ENCODE data around the gene TBX1.

TBX1 gene

GRCh38 chr22:19739448-19739895 is 21.1 kb upstream of the TBX1 start:
- H3K4me3 ChIP-seq (ENCODE audit: control insufficient read depth, low read depth, low read length) = no peak overlapping the region
- TF ChIP-seq, protein P1, sequence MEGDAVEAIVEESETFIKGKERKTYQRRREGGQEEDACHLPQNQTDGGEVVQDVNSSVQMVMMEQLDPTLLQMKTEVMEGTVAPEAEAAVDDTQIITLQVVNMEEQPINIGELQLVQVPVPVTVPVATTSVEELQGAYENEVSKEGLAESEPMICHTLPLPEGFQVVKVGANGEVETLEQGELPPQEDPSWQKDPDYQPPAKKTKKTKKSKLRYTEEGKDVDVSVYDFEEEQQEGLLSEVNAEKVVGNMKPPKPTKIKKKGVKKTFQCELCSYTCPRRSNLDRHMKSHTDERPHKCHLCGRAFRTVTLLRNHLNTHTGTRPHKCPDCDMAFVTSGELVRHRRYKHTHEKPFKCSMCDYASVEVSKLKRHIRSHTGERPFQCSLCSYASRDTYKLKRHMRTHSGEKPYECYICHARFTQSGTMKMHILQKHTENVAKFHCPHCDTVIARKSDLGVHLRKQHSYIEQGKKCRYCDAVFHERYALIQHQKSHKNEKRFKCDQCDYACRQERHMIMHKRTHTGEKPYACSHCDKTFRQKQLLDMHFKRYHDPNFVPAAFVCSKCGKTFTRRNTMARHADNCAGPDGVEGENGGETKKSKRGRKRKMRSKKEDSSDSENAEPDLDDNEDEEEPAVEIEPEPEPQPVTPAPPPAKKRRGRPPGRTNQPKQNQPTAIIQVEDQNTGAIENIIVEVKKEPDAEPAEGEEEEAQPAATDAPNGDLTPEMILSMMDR (IDR thresholded peaks at IDR 0.05; ENCODE audit: control insufficient read depth, insufficient read depth, low read depth, low read length, missing control alignments) = no peak
- DNase-seq (ENCODE audit: low read depth) = no peak

GRCh38 chr22:19739911-19740449 is 20.6 kb upstream of the TBX1 start:
- DNase-seq (ENCODE audit: low read depth) = no peak
- no peak overlapping the region for H3K4me3 ChIP-seq (ENCODE audit: control insufficient read depth, low read depth, low read length)
- TF ChIP-seq, protein P1 (IDR thresholded peaks at IDR 0.05; ENCODE audit: control insufficient read depth, insufficient read depth, low read depth, low read length, missing control alignments) = no peak

DNA sequence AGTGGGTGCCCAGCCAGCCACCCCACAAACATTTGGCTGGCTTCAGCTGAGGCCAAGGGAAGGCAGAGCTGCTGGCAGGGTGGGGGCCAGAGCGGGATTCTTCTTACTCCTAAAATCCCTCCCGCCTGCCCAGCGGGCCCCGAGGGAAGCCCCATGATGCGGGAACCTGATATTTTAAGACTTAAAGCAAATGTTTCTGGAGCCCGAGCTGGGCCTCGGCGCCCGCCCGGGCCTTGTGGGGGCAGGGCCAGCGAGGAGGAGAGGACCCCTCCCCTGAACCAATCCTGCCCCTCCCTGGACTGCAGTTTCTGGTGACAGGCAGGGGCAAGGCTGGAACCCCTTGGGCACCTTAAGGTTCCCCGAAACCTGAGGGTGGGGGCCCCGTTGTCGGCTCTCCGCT is 20.0 kb upstream of the TBX1 start:
- TF ChIP-seq, protein P1 (IDR thresholded peaks at IDR 0.05; ENCODE audit: control insufficient read depth, insufficient read depth, low read depth, low read length, missing control alignments) = no peak
- no peak for DNase-seq (ENCODE audit: low read depth)
- no peak overlapping the region for H3K4me3 ChIP-seq (ENCODE audit: control insufficient read depth, low read depth, low read length)

GRCh38 chr22:19741053-19741452 is 19.5 kb upstream of the TBX1 start:
- H3K4me3 ChIP-seq (ENCODE audit: control insufficient read depth, low read depth, low read length) = no peak overlapping the region
- TF ChIP-seq, protein P1 (IDR thresholded peaks at IDR 0.05; ENCODE audit: control insufficient read depth, insufficient read depth, low read depth, low read length, missing control alignments) = no peak

GRCh38 chr22:19742160-19743066 is 18.2 kb upstream of the TBX1 start:
- H3K4me3 ChIP-seq (ENCODE audit: control insufficient read depth, low read depth, low read length) = no peak overlapping the region
- DNase-seq (ENCODE audit: low read depth) = no peak
- TF ChIP-seq, protein P1 (IDR thresholded peaks at IDR 0.05; ENCODE audit: control insufficient read depth, insufficient read depth, low read depth, low read length, missing control alignments) = no peak

More at GRCh38 chr22:19741053-19741452, 19.5 kb upstream of the TBX1 start:
- DNase-seq (ENCODE audit: low read depth) = no peak

DNA sequence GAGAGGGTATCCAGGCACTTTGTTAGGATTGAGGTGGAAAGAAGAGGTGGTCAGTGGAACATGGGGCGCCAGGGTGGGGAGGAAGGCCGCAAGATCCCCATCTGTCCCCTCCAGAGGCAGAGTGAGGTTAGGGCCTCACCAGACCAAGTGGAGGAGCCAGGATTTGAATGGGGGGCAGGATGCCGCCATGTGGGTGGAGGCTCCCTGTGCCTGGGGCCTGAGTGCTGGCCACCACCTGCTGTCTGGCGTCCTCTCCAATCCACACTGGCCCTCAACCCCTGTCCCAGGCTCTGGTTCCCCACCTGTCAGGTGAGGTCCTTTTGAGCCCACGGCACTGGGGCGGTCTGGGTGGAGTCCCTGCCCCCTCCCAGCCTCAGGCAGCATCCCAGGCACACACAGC is 17.5 kb upstream of the TBX1 start:
- H3K4me3 ChIP-seq (ENCODE audit: control insufficient read depth, low read depth, low read length) = no peak overlapping the region
- TF ChIP-seq, protein P1 (IDR thresholded peaks at IDR 0.05; ENCODE audit: control insufficient read depth, insufficient read depth, low read depth, low read length, missing control alignments) = no peak
- DNase-seq (ENCODE audit: low read depth) = no peak

Measured in AG09309 (cell line).